Epidermal melanocyte (primary cell): Measurements from ENCODE around the gene SRC.

ENCODE experiments used
- DNase-seq: peaks from one replicate; pipeline ENCODE4 v3.0.0; 2011; ENCODE audit warnings: low spot score; ENCODE audit not compliant: insufficient read length

SRC gene

GRCh38 chr20:37315021-37315451 lies 30.9 kb upstream of the SRC start:
- no peak for DNase-seq

- no peak for DNase-seq
These were observed 30.4 kb upstream of the SRC start for GRCh38 chr20:37315452-37316110.

- DNase-seq, result no peak
These were observed 29.7 kb upstream of the SRC start for GRCh38 chr20:37316116-37316774.

DNA sequence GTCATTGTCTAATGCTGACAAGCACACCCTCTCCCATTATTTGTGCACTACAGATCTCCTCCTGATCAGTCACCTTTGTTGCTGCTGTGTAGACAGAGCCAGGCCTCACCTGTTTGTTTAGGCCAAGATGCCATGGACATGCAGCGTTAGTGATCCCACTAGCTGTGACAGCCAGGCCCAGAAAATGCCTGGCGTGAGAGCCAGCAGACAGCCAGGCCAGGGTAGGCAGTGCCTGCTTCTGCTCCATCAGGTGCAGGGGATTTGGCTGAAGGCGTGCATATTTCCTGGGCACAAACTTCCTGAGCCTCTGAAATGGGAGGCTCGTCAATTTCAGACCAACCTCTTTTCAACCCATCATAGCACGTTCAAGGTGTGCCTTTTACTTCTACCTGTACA lies 29.2 kb upstream of the SRC start:
- DNase-seq, result no peak

DNA sequence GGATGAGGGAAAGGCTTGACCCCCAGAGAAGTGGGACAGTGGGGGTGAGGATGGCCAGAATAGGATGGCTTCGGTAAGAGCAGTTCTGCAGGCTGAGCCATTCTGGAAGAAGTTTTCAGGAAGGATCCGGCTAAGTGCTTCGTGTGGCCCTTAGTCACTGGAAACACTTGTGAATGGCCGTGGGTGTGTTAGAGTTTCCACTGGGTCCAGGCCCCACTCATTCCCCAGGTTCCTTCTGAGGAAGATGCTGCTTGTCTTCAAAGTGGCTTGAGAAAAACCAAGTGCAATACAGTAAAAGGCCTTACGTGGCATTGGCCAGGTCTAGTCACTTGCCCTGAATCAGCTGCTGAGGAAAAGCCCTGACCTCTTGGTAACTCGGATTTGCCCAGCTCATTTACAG lies 28.6 kb upstream of the SRC start:
- DNase-seq, result no peak

DNA sequence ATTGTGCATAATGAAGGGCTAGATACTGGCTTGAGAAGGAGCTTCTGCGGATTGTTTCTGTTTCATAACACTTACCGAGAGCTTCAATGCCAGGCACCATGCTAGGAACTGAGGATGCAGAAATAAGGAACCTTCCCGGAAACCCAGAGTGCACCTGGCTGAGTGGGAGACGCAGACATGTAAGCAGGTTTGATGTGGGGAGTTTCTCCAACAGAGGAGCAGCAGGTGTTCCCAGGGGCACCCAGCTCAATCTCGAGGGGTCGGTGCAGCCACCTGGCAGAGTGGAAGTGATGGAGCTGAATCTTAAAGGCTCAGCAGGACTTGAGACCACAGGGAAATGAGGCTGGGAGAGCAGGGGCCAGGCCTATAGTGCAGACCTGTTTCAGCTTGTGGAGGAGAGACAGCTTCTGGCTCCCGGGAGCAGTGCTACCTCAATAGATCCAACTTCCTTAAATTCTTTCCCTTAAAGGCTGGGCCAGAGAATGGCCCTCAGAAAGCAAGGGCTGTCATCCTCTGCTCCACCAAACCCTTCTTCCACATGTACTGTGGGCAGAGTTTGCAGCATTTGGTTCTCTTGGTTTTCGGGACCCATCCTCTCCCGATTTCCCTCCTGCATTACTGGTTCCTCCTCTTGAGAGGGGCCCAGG lies 27.8 kb upstream of the SRC start:
- DNase-seq, result no peak

DNA sequence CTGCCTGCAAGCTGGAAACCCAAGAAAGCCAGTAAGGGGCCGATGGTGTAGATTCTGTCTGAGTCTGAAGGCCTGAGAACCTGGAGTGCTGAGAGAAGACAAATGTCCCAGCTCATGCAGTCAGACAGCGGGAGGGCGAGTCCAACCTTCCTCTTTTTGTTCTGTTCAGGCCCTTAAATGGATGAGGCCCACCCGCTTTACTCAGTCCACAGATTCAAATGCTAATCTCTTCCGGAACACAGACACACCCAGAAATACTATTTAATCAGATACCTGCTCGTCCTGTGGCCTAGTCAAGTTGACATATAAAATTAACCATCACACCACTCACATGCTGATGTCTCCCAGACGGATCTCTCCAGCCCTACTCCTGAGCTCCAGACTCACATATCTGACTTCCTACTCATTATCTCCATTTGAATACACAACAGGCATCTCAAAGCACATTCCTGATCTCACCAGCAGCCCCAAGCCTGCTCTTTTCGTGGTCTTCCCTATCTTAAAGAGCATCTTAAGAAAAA lies 26.7 kb upstream of the SRC start:
- no peak for DNase-seq

DNA sequence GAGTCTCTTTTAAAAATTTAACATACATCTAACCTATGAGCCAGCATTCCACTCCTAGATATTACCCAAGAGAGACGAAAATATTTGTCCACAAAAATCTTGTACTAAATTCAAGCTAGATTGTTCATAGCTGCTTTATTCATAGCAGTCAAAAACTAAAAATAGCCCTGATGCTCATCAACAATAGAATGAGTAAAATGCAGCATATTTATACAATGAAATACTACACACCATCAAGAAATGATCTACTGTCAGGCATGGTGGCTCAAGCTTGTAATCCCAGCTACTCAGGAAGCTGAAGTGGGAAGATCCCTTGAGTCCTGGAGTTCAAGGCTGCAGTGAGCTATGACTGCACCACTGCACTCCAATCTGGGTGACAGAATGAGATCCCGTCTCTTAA lies 22.0 kb upstream of the SRC start:
- DNase-seq, result no peak

DNA sequence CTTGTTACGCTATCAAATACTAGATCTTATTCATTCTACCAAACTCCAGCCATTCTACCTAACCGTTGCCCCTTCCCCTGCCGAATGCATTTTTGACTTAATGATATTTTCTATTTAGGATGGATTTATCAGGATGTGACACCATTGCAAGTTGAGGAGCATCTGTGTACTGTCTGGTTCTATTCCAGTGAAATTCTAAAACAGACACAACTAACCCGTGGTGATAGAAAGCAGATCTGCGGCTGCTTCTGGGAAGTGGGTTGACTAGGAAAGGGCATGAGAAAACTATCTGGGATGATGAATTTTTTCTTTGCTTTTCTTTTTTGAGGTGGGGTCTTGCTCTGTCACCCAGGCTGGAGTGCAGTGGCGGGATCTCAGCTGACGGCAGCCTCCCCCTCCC lies 20.7 kb upstream of the SRC start:
- DNase-seq, result no peak

GRCh38 chr20:37326666-37327065 lies 19.3 kb upstream of the SRC start:
- DNase-seq, result no peak

GRCh38 chr20:37327748-37328147 lies 18.2 kb upstream of the SRC start:
- DNase-seq, result no peak

- DNase-seq, result no peak
These were observed 17.6 kb upstream of the SRC start for GRCh38 chr20:37328149-37328945.

GRCh38 chr20:37329481-37330165 lies 16.3 kb upstream of the SRC start:
- no peak for DNase-seq

DNA sequence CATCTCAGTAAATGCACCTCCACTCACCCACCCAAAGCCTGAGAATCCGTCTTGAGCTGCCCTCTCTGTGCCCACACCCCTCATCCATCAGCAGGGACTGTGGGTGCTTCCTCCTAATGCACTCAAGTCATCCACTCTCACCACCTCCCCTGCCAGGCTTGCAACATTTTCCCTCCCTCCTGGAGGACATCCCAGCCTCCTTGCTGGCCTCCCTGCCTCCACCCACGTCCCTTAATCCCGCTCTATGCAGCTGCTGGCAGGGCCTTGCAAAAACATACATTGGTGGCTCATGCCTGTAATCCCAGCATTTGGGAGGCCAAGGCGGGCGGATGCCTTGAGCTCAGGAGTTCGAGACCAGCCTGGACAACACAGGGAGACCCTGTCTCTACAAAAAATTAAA lies 15.6 kb upstream of the SRC start:
- no peak for DNase-seq

GRCh38 chr20:37331060-37331857 lies 14.7 kb upstream of the SRC start:
- DNase-seq, result no peak

GRCh38 chr20:37333130-37333847 lies 12.7 kb upstream of the SRC start:
- no peak for DNase-seq

GRCh38 chr20:37333848-37334318 lies 12.1 kb upstream of the SRC start:
- DNase-seq, result no peak

- DNase-seq, result no peak
These were observed 11.5 kb upstream of the SRC start for GRCh38 chr20:37334450-37334849.

DNA sequence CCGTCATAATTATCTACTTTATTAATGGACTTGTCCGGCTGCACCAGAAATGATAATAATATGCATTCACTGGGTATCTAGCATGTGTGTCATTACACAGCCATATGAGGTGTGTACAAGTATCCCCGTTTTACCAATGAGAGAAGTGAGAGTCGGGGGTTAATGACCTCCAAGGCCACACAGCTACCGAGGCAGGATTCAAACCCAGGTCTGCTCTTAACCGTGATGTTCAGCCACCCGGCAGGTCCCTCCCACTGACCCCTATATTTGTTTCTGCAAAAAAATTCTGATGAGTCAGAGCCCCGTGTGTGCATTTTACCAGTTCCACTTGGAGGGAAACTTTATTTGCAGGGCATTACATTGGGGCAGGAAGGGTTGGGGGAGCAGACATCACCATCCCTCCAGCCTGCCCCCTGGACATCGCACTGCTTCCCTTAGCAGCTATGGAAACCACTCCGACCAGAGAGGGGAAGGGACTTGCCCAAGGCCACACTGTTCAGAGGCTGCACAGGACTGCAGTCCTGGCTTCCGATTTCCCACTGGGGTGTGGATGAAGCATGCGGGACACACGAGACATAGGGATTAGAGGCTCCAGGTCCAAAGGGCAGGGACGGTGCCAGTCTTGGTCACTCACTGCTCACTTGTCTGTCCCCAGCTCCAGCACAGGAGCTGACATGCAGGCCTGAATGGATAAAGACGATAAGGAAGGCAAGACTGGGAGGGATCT lies 10.1 kb upstream of the SRC start:
- no peak for DNase-seq
